ENCODE measurements around the gene IGFBP6.

The IGFBP6 gene

DNA sequence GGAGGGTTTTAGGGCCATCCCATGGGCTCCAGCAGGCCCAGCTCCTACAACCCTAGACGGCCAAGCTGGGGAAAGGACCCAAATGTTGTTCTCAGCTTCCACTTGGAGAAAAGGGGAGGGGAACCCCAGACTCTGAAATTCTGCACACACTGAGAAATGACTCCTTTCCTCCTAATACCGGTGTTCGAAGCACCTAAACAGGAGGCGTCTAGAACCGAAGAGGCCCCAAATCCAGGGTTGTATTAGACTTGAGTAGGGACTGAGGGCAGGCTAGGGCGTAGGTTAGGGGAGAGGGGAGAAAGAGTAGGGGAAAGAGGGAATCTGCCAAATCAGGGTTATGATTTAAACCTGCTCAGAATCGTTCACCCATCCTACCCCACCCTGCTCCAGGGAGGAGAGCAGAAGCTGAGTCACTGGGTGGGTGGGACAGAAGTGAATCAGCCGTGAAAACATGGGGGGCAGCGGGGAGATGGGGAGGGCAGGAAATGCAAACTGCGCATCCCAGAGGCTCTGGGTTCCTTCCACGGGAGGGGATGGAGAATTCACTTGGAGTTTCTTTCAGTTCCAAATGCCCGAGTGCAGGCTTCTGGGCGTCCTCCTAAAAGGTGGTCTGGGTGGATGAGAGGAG lies 1.0 kb downstream of the IGFBP6 start:
- DNase-seq (ENCODE audit: low spot score): peak; percentile 30
- no peak for TF ChIP-seq CTCF (IDR thresholded peaks at IDR 0.05; ENCODE audit: borderline replicate concordance, control extremely low read depth, extremely low read depth, insufficient read depth, missing control alignments)
- in situ Hi-C loops (cut with MboI; ENCODE audit: low sequenced_read_pairs, unreplicated experiment): no loop called here

GRCh38 chr12:53099071-53099882 lies 1.8 kb downstream of the IGFBP6 start:
- TF ChIP-seq CTCF (IDR thresholded peaks at IDR 0.05; ENCODE audit: borderline replicate concordance, control extremely low read depth, extremely low read depth, insufficient read depth, missing control alignments): peak; percentile 83
- peak; percentile 89 for DNase-seq (ENCODE audit: low spot score)
- in situ Hi-C loops (cut with MboI; ENCODE audit: low sequenced_read_pairs, unreplicated experiment): no loop called here

DNA sequence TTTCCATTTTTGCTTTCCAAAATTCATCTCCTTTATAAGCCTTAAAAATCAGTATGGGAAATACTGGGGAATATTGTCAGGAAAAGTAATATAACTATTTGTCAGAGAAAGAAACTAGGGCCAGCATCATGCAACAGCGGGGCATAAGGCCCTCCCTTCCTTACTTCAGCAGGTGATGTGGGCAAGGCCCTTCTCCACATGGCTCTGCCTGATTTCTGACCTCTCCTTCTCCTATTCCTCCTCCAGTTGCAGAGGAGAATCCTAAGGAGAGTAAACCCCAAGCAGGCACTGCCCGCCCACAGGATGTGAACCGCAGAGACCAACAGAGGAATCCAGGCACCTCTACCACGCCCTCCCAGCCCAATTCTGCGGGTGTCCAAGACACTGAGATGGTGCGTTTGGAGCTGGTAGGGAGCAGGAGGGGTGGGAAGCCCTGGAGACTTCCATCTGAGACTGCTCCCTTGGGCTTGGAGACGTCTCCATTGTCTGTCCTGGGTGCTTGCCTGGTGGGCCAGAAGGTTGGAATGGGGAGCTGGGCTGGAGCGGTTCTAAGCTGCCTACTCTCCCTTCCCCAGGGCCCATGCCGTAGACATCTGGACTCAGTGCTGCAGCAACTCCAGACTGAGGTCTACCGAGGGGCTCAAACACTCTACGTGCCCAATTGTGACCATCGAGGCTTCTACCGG lies 3.1 kb downstream of the IGFBP6 start:
- TF ChIP-seq CTCF (IDR thresholded peaks at IDR 0.05; ENCODE audit: borderline replicate concordance, control extremely low read depth, extremely low read depth, insufficient read depth, missing control alignments): no peak
- in situ Hi-C loops (cut with MboI; ENCODE audit: low sequenced_read_pairs, unreplicated experiment): no loop called here

DNA sequence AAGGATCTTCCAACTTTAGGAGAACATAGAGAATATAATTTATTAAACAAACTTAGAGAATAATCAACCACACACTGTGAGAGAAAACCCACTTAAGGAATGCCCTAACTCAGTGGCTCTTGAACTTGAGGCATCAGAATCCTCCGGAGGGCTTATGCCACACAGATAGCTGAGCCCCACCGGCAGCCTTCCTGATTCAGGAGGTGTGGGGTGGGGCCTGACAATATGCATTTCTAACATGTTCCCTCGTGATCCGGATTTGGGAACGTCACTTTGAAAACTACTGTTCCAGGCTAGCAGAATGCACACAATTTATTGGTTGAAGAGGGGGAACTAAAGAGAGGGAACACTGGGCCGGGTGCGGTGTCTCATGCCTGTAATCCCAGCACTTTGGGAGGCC lies 3.8 kb downstream of the IGFBP6 start:
- in situ Hi-C loops (cut with MboI; ENCODE audit: low sequenced_read_pairs, unreplicated experiment): no loop called here
- no peak for TF ChIP-seq CTCF (IDR thresholded peaks at IDR 0.05; ENCODE audit: borderline replicate concordance, control extremely low read depth, extremely low read depth, insufficient read depth, missing control alignments)

More for the DNA sequence above, 3.1 kb downstream of the IGFBP6 start:
- no peak for DNase-seq (ENCODE audit: low spot score)

GRCh38 chr12:53101931-53102781 lies 4.7 kb downstream of the IGFBP6 start:
- DNase-seq (ENCODE audit: low spot score): peak; percentile 15
- TF ChIP-seq CTCF (IDR thresholded peaks at IDR 0.05; ENCODE audit: borderline replicate concordance, control extremely low read depth, extremely low read depth, insufficient read depth, missing control alignments): no peak
- in situ Hi-C loops (cut with MboI; ENCODE audit: low sequenced_read_pairs, unreplicated experiment): no loop called here

More for the DNA sequence above, 3.8 kb downstream of the IGFBP6 start:
- DNase-seq (ENCODE audit: low spot score): no peak

All from GM13976 (cell line).